ENCODE measurements around the gene OR13J1. TPM values are rescaled to one million over a fixed set of nuclear protein-coding genes. Genes with fewer than 3 reads are reported as not detected.

Gene OR13J1
- total RNA-seq, 1 experiment from 2014 or later, result not detected

DNA sequence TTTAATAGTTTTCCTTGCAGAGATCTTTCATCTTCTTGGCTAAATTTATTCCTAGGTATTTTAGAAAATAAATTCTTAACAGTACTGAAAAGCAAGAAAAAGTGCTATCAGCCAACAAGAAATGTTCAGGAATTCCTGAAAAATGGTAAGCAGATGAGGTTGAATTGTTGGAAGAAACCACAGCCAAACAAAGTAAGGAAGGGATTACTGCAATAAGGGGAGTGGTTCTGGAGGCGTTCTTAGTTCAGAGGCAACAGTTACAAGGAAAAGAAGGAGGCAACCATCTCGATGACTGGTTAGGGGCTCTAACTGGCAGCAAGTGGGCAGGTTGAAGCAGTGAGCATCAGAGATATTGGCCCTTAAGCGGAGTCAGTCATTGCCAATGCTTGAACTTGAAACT lies 12.8 kb upstream of the OR13J1 start:
- DNase-seq (ENCODE audit: low spot score), result no peak
- Mint-ChIP-seq H3K4me3 (no peak overlapping the region), H3K9me3 (no peaks in the 10 kb centered on the region), H3K4me1 (no peaks in the 10 kb centered on the region), H3K27me3 (ENCODE audit: low read depth) (no peaks in the 10 kb centered on the region; the same call in 1 of the 2 replicates), H3K36me3 (no peaks in the 10 kb centered on the region), H3K27ac (no peak overlapping the region)
- POLR2A ChIA-PET, result no interaction called here
- TF ChIP-seq ZBTB21 (CRISPR knock-in tag; IDR thresholded peaks at IDR 0.05; ENCODE audit: borderline replicate concordance) (no peak), FOXK1 (CRISPR knock-in tag; IDR thresholded peaks at IDR 0.05) (no peak), ZNF671 (CRISPR knock-in tag; IDR thresholded peaks at IDR 0.05) (no peak), PRRX2 (CRISPR knock-in tag; IDR thresholded peaks at IDR 0.05) (no peak), TP53 (CRISPR knock-in tag; IDR thresholded peaks at IDR 0.05) (no peak), OVOL2 (CRISPR knock-in tag; IDR thresholded peaks at IDR 0.05; ENCODE audit: borderline replicate concordance) (no peak), ELF4 (CRISPR knock-in tag; IDR thresholded peaks at IDR 0.05; ENCODE audit: low read depth) (no peak), NFYB (CRISPR knock-in tag; conservative IDR thresholded peaks at IDR 0.05; ENCODE audit: low read depth) (no peak), RORB (CRISPR knock-in tag; IDR thresholded peaks at IDR 0.05) (no peak), NR1H2 (CRISPR knock-in tag; IDR thresholded peaks at IDR 0.05) (no peak), CREM (CRISPR knock-in tag; IDR thresholded peaks at IDR 0.05) (no peak)
- TF ChIP-seq, protein P1, sequence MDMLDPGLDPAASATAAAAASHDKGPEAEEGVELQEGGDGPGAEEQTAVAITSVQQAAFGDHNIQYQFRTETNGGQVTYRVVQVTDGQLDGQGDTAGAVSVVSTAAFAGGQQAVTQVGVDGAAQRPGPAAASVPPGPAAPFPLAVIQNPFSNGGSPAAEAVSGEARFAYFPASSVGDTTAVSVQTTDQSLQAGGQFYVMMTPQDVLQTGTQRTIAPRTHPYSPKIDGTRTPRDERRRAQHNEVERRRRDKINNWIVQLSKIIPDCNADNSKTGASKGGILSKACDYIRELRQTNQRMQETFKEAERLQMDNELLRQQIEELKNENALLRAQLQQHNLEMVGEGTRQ (CRISPR knock-in tag; IDR thresholded peaks at IDR 0.05), result no peak
- TF ChIP-seq, protein P2, sequence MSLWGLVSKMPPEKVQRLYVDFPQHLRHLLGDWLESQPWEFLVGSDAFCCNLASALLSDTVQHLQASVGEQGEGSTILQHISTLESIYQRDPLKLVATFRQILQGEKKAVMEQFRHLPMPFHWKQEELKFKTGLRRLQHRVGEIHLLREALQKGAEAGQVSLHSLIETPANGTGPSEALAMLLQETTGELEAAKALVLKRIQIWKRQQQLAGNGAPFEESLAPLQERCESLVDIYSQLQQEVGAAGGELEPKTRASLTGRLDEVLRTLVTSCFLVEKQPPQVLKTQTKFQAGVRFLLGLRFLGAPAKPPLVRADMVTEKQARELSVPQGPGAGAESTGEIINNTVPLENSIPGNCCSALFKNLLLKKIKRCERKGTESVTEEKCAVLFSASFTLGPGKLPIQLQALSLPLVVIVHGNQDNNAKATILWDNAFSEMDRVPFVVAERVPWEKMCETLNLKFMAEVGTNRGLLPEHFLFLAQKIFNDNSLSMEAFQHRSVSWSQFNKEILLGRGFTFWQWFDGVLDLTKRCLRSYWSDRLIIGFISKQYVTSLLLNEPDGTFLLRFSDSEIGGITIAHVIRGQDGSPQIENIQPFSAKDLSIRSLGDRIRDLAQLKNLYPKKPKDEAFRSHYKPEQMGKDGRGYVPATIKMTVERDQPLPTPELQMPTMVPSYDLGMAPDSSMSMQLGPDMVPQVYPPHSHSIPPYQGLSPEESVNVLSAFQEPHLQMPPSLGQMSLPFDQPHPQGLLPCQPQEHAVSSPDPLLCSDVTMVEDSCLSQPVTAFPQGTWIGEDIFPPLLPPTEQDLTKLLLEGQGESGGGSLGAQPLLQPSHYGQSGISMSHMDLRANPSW (CRISPR knock-in tag; conservative IDR thresholded peaks at IDR 0.05; ENCODE audit: low read depth), result no peak
- TF ChIP-seq, protein P3, sequence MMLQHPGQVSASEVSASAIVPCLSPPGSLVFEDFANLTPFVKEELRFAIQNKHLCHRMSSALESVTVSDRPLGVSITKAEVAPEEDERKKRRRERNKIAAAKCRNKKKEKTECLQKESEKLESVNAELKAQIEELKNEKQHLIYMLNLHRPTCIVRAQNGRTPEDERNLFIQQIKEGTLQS (CRISPR knock-in tag; conservative IDR thresholded peaks at IDR 0.05), result no peak
- no peak for ATAC-seq
- CTCF ChIA-PET, result interaction anchor here (0.8 to 3.0 kb wide), 22 partner anchors 13 to 174 kb away, joined by 3 to 136 read pairs (median 12); partner anchors contain the start of genes FAM221B, GBA2, HINT2 and HRCT1

DNA sequence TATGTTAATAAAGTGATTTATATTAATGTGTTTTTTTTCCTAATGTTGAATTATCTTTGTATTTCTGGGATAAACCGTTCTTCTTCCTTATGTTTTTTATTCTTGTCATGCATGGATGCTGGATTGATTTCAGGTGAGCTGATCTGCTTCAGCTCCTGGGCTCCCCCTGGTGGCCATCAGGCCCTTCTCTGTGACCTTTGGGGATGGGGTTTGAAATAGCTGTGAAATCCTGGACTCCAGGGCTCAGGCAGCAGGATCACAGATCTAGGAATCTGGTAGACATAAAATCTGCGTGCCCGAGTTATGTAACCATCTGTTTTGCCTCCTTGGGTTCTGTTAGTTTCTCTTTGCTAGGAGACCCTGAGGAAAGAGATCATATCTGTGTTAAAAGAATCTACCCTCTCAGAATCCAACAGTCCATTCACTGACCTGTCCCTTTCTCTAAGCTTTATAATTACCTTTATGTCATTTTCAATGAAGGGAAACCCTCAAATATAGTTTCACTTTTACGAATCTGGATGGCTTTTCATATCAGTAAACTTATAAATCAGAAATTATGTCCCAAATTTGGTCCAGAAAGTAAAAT lies 12.2 kb upstream of the OR13J1 start:
- no peak for TF ChIP-seq RORB (CRISPR knock-in tag; IDR thresholded peaks at IDR 0.05)
- TF ChIP-seq, protein P4, sequence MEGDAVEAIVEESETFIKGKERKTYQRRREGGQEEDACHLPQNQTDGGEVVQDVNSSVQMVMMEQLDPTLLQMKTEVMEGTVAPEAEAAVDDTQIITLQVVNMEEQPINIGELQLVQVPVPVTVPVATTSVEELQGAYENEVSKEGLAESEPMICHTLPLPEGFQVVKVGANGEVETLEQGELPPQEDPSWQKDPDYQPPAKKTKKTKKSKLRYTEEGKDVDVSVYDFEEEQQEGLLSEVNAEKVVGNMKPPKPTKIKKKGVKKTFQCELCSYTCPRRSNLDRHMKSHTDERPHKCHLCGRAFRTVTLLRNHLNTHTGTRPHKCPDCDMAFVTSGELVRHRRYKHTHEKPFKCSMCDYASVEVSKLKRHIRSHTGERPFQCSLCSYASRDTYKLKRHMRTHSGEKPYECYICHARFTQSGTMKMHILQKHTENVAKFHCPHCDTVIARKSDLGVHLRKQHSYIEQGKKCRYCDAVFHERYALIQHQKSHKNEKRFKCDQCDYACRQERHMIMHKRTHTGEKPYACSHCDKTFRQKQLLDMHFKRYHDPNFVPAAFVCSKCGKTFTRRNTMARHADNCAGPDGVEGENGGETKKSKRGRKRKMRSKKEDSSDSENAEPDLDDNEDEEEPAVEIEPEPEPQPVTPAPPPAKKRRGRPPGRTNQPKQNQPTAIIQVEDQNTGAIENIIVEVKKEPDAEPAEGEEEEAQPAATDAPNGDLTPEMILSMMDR (IDR thresholded peaks at IDR 0.05), result peak; percentile 87
- no peak overlapping the region for H3K27ac Mint-ChIP-seq
- ChIA-PET CTCF (interaction anchor here (0.5 to 3.0 kb wide), 62 partner anchors 9 to 328 kb away, joined by 3 to 136 read pairs (median 5); partner anchors contain the start of genes ARHGEF39, CCDC107, CREB3 and FAM221B), POLR2A (interaction anchor here (0.5 to 1.0 kb wide), 3 partner anchors 92 to 205 kb away, joined by 3 to 4 read pairs (median 3); partner anchors contain the start of gene TLN1)
- no peaks in the 10 kb centered on the region for H3K4me1 Mint-ChIP-seq
- peaks cover under 1% of the 10 kb centered on the region; the same call in 1 of the 2 replicates for H3K36me3 Mint-ChIP-seq
- DNase-seq (ENCODE audit: low spot score) (peak; percentile 87), ATAC-seq (peak; percentile 88)
- H3K4me3 Mint-ChIP-seq, result no peak overlapping the region
- H3K9me3 Mint-ChIP-seq, result peaks cover 6% of the 10 kb centered on the region
- peaks cover 6% of the 10 kb centered on the region for H3K27me3 Mint-ChIP-seq (ENCODE audit: low read depth)

DNA sequence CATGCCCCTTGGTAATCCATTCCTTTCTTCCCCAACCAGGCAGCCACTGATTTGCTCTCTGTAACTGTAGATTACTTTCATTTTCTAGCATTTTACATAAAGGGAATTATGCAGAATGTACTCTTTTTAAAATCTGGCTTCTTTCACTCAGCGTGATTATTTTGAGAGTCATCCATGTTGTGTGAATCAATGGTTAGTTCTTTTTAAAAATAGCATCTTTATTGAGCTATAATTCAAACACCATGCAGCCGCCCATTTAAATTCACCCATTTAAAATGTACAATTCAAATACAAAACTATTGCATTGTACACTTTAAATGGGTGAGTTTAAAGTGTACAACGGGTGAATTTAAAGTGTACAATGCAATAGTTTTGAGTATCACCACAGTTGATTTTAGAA lies 2.3 kb upstream of the OR13J1 start:
- ATAC-seq, result no peak
- POLR2A ChIA-PET, result no interaction called here
- TF ChIP-seq, protein P5, sequence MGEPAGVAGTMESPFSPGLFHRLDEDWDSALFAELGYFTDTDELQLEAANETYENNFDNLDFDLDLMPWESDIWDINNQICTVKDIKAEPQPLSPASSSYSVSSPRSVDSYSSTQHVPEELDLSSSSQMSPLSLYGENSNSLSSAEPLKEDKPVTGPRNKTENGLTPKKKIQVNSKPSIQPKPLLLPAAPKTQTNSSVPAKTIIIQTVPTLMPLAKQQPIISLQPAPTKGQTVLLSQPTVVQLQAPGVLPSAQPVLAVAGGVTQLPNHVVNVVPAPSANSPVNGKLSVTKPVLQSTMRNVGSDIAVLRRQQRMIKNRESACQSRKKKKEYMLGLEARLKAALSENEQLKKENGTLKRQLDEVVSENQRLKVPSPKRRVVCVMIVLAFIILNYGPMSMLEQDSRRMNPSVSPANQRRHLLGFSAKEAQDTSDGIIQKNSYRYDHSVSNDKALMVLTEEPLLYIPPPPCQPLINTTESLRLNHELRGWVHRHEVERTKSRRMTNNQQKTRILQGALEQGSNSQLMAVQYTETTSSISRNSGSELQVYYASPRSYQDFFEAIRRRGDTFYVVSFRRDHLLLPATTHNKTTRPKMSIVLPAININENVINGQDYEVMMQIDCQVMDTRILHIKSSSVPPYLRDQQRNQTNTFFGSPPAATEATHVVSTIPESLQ (CRISPR knock-in tag; IDR thresholded peaks at IDR 0.05), result no peak
- TF ChIP-seq ZBTB21 (CRISPR knock-in tag; IDR thresholded peaks at IDR 0.05; ENCODE audit: borderline replicate concordance), result no peak
- no peak for TF ChIP-seq SP1 (CRISPR knock-in tag; conservative IDR thresholded peaks at IDR 0.05)
- TF ChIP-seq, protein P6, sequence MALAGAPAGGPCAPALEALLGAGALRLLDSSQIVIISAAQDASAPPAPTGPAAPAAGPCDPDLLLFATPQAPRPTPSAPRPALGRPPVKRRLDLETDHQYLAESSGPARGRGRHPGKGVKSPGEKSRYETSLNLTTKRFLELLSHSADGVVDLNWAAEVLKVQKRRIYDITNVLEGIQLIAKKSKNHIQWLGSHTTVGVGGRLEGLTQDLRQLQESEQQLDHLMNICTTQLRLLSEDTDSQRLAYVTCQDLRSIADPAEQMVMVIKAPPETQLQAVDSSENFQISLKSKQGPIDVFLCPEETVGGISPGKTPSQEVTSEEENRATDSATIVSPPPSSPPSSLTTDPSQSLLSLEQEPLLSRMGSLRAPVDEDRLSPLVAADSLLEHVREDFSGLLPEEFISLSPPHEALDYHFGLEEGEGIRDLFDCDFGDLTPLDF (CRISPR knock-in tag; IDR thresholded peaks at IDR 0.05), result no peak
- CTCF ChIA-PET, result interaction anchor here (0.6 to 1.4 kb wide), 5 partner anchors 8 to 148 kb away, joined by 3 to 10 read pairs (median 3); no protein-coding TSS in a partner anchor
- Mint-ChIP-seq H3K27ac (no peak overlapping the region), H3K4me3 (no peak overlapping the region), H3K4me1 (peaks cover 11% of the 10 kb centered on the region), H3K9me3 (peaks cover 27% of the 10 kb centered on the region), H3K36me3 (peaks cover 8% of the 10 kb centered on the region; the same call in 1 of the 2 replicates), H3K27me3 (ENCODE audit: low read depth) (peaks cover 23% of the 10 kb centered on the region)
- DNase-seq (ENCODE audit: low spot score), result no peak
